Panc1 (cell line): Measurements from ENCODE around the gene ASH1L. TPM values are rescaled to one million over a fixed set of nuclear protein-coding genes. Genes with fewer than 3 reads are reported as not detected.

Experiments used
- microRNA-seq: library from miRNA; unstranded; fragments of <30 nt; microRNA quantifications from one replicate; pipeline ENCODE4 v1.1.0, GENCODE V29; 2020; ENCODE audit not compliant: unreplicated experiment
- total RNA-seq: library from RNA; stranded (reverse); gene quantifications from one replicate; pipeline ENCODE4 v1.2.1, GENCODE V29; 2021; ENCODE audit not compliant: unreplicated experiment

ASH1L gene
- total RNA-seq, 1 experiment from 2014 or later = 40.9 TPM

Small RNAs within 50 kb of the gene (microRNA-seq; reads per million reads assigned to microRNA genes)
- not detected for gene MIR555

Other genes with a start within 250 kb of the ASH1L start
- gene RUSC1, start 241.9 kb downstream of the ASH1L start, total RNA-seq = 77.9 TPM
- 60.9 TPM for gene MSTO1, start 47.4 kb upstream of the ASH1L start, total RNA-seq
- gene YY1AP1, start 126.0 kb upstream of the ASH1L start, total RNA-seq = 58.7 TPM
- 136 TPM for gene DAP3, start 126.3 kb upstream of the ASH1L start, total RNA-seq